Muscle of back (tissue), 11 donors: ENCODE data around the gene TUBD1. TPM values are rescaled to one million over a fixed set of nuclear protein-coding genes. Genes with fewer than 3 reads are reported as not detected.
"Not testable (repeated sequence)": the region's sequence is repeated elsewhere in the genome, so short reads cannot be mapped to it uniquely, and the experiment has no call there.

Experiments
- DNase-seq, 3 donors: peaks; one replicate each; pipeline versions ENCODE4 v3.0.0 to v3.0.0-alpha.2; 2013
- polyA plus RNA-seq, 10 donors: library from polyadenylated mRNA; unstranded; fragments of 120-200 nt; gene quantifications; one replicate each; pipeline ENCODE4 v1.2.1, GENCODE V29; 2013; ENCODE audit not compliant: insufficient read length in 10 of 10

Gene TUBD1
- polyA plus RNA-seq, 10 donors = 6.7 to 12.7 (median 9.2) TPM

- no peak for DNase-seq
These were observed 14.8 kb downstream of the TUBD1 start for GRCh38 chr17:59877965-59878364.

- DNase-seq = no peak
These were observed 16.6 kb downstream of the TUBD1 start for GRCh38 chr17:59876107-59876506.

GRCh38 chr17:59874376-59874775 is 18.4 kb downstream of the TUBD1 start:
- DNase-seq = no peak

GRCh38 chr17:59873414-59873813 is 19.3 kb downstream of the TUBD1 start:
- DNase-seq = not testable (repeated sequence)

DNA sequence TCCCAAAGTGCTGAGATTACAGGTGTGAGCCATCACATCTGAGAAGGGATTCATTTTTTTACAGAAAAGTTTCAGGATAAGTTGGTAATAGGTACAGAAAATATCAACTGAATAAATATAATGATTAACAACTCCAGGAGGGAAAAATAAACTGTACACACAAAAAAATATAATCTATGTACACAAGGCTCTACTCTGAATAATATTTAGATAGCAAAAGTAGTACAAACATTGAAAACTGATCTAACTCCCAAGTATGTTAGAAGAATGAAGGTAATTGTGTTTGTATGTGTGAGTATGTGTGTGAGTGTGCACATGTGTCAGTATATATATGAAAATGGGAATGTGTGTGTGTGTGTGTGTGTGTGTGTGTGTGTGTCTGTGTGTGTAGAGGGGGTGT is 20.4 kb downstream of the TUBD1 start:
- DNase-seq = no peak

DNA sequence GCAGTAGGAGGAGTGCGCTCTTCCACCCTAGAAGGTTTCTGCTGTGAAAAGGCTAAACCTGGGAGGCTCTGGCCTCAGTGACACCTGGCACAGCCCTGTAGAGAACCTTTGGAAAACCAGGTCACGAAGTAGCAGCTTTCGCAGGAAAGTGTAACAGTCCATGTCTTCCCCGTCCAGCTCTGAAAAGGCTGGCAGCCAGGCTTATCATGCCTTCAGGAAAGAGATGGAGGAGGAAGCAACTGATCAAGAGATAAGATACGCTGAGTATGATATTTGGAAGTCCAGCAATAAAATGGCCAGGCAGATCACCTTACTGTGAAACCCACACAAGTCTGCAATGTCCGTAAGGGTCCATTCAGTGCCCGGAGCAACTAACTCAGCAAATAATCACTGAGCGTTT is 22.3 kb downstream of the TUBD1 start:
- DNase-seq = no peak

DNA sequence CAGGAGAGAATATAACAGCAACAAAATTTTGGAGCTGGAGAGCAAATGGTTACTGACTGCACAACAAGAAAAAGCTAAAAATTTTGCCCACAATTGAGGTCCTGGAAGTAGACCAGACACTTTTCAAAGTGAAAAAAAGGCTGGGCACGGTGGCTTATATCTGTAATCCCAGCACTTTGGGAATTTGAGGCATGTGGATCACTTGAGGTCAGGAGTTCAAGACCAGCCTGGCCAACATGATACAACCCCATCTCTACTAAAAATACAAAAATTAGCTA is 22.9 kb downstream of the TUBD1 start:
- DNase-seq = no peak

DNA sequence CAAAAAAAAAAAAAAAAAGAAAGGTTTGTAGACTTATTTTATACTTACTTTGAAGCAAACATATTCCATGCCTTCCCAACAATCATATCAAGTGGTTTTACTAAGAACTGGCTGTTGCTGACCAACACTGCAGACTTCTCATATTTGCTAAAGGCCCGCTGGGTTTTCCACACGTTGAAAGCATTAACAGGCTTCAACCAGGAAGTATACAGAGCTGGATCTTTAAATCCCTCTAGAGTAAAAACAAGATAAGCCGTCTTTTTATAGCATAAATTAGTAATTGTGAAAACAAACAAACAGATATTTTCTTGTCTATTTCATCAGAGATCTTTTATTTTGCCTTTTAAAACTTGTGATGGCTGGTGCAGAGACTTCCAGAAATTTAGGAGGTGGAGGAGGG is 29.1 kb downstream of the TUBD1 start:
- peak in 1 of 3 donors; percentile 53 for DNase-seq

GRCh38 chr17:59859444-59860025 is 33.2 kb downstream of the TUBD1 start:
- DNase-seq = peak; percentile 45 to 70 (median 61)

- DNase-seq = no peak
These were observed 33.8 kb downstream of the TUBD1 start for GRCh38 chr17:59858932-59859331.

DNA sequence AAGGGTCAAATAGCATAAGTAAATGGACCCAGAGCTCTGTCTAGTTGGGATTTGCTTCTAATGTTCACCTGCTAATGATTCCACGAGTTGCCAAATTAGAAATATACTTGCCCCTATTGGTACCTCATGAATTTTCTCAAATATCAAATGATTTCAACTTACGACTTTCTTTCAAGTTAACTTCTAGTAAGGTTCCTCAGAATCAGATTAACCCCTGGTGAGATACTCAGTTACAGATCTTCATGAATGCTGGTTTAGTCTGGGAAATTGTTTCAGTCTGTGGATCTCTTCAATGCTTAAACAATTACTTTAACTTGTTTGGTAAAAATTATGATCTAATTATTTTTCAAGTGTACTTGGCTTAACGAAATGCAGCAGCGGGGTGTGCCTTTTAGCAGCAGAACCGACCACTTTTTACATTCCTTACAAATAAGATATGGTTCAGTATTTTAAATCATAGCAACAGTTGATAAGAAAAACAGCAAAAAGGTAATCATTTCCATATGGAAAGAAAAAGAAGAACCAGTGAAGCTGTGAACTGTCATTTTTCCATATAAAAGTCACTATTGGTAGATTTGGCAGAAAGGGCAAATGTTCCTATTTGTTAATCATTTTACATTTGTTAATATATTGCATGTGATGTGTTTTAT is 34.5 kb downstream of the TUBD1 start:
- peak in 1 of 3 donors; percentile 55 for DNase-seq

- no peak for DNase-seq
These were observed 35.6 kb downstream of the TUBD1 start for GRCh38 chr17:59856859-59857794.

DNA sequence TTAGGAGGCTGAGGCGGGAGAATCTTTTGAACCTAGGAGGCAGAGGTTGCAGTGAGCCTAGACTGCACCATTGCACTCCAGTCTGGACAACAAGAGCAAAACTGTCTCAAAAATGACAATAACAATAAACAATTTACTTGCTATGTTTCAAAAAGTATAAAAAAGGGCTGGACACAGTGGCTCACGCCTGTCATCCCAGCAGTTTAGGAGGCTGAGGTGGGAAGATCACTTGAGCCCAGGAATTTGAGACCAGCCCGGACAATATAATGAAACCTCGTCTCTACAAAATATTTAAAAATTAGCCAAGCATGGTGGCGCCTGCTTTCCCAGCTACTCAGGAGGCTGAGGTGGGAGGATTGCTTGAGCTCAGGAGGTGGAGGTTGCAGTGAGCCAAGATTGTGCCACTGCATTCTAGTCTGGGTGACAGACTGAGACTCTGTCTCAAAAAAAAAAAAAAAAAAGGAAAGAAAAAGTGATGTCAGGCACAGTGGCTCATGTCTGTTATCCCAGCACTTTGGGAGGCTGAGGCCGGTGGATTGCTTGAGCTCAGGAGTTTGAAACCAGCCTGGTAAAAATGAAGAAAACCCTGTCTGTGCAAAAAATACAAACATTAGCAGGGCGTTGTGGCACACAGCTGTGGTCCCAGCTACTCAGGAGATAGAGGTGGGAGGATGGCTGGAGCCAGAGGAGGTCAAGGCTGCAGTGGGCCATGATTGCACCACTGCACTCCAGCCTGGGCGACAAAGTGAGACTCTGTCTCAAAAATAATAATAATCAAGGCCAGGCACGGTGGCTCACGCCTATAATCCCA is 38.6 kb downstream of the TUBD1 start:
- not testable (repeated sequence) for DNase-seq

DNA sequence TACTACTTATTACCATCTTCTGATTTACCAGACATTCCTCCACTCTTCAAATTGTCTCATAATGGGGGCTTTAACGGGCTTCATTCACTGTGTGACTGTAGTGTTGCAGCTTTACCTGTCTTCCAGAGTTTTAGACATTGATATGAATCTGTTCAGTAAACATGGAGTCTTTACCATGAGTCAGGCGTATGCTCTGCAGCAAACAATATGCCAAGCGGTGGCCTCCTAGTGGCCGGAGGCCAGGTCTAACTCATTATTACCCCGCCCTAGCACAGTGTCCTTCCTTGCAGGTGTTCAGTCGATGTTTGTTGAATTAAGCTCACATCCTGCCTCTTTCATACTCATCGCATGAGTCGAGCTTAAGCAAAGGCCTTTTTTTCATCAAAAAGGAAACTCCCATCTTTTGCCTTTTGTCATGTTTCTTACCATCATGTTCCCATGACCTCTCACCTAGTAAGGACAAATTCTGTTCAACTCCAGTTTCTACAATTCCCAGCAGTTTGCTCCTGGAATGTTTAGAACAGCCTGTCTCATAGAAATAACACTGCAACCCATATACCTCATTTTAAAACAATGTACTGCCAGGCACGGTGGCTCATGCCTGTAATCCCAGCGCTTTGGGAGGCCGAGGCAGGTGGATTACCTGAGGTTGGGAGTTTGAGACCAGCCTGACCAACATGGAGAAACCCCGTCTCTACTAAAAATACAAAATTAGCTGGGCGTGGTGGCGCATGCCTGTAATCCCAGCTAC is 39.4 kb downstream of the TUBD1 start:
- no peak for DNase-seq

DNA sequence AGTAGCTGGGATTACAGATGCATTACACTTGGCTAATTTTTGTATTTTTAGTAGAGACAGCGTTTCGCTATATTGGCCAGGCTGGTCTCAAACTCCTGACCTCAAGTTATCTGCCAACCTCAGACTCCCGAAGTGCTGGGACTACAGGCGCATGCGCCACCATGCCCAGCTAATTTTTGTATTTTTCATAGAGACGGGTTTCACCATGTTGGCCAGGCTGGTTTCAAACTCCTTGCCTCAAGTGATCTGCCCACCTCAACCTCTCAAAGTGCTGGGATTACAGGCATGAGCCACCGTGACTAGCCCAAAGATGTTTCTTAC is 39.9 kb downstream of the TUBD1 start:
- not testable (repeated sequence) for DNase-seq

GRCh38 chr17:59851439-59852375 is 41.0 kb downstream of the TUBD1 start:
- DNase-seq = peak in 1 of 3 donors; percentile 72

GRCh38 chr17:59850311-59850710 is 42.4 kb downstream of the TUBD1 start:
- DNase-seq = not testable (repeated sequence)

GRCh38 chr17:59848778-59849177 is 44.0 kb downstream of the TUBD1 start:
- DNase-seq = no peak

DNA sequence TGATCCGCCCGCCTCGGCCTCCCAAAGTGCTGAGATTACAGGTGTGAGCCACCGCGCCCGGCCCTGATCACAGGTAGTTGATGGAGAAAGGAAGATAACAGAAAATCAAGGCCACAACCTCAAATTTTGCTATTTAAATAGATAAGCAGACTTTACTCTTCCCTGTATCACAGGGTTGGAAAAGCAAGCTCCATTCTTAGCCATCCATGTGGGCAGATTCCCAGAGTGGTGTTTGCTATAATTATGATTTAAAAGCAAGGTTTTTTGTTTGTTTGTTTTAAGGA is 44.4 kb downstream of the TUBD1 start:
- DNase-seq = no peak

DNA sequence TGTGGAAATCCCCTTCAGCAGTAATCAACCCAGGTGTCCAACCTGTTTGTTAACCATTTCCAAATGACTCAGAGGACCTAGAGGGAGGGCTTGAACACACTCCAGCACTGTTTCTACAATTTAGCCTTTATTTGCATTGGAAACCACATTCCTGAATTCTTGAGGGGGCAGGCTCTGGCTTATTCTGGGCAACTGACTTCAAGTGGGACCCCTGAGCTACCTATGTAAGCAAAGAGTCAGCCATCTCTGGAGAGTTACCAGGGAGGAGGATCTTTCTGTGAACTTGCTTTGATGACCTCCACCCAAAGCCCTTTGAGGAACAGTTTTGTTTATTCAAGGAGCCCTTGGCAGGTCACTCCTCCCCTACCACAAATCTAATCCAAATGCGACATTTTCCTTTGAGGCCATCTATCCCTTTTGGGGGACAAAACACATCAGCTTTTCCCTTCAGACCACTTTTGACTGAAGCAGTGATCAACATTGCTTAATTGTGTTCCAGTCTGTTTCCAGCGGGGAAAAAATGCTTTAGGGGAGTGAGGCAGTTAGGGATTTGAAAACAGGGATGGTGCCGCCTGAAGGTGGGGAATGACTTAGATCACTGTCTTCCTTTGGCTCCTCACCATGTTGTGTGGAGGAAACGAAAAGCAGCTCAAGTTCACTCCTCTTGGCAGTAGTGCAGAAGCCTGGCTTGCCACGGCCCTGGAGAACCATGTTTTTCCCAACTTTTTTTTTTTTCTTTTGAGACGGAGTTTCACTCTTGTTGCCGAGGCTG is 46.2 kb downstream of the TUBD1 start:
- peak; percentile 63 to 86 (median 77) for DNase-seq
